Hepatocyte (in vitro differentiated cells): ENCODE results near the gene USP49.

Experiments used
- CTCF ChIP-seq: fragments of 200-600 bp; sonication (generic); IDR thresholded peaks from 2 replicates; pipeline ENCODE4 v1.5.1; 2016; ENCODE audit warnings: antibody characterized with exemption, mild to moderate bottlenecking; ENCODE audit not compliant: poor library complexity
- EZH2phosphoT487 ChIP-seq: fragments of 200-600 bp; sonication (generic); IDR thresholded peaks from one replicate; pipeline ENCODE4 v1.6.1; 2018; ENCODE audit warnings: antibody characterized with exemption, mild to moderate bottlenecking, low read depth, moderate library complexity; ENCODE audit not compliant: unreplicated experiment, severe bottlenecking

GRCh38 chr6:41874741-41875140, 20.4 kb downstream of the USP49 start:
- TF ChIP-seq CTCF (no peak), EZH2phosphoT487 (no peak)
